Stimulated activated naive CD4-positive, alpha-beta T cell (primary cell): ENCODE results near the gene MBP.
"Not testable (repeated sequence)": the region's sequence is repeated elsewhere in the genome, so short reads cannot be mapped to it uniquely, and the experiment has no call there.

Experiments
- DNase-seq, 6 experiments: peaks; one replicate each; lab custom pipeline; 2025; lab: John Stamatoyannopoulos, UW

Gene MBP

GRCh38 chr18:77022116-77022515 is 110.5 kb downstream of the MBP start:
- DNase-seq: no peak

- not testable (repeated sequence) for DNase-seq
These were observed 111.1 kb downstream of the MBP start for GRCh38 chr18:77021478-77021877.

- no peak for DNase-seq
These were observed 111.5 kb downstream of the MBP start for GRCh38 chr18:77021075-77021474.

GRCh38 chr18:77020561-77020960 is 112.0 kb downstream of the MBP start:
- DNase-seq: no peak

- no peak for DNase-seq
These were observed 112.9 kb downstream of the MBP start for GRCh38 chr18:77019641-77020040.

- DNase-seq: not testable (repeated sequence)
These were observed 113.9 kb downstream of the MBP start for GRCh38 chr18:77018650-77019049.

GRCh38 chr18:77017355-77017754 is 115.2 kb downstream of the MBP start:
- no peak for DNase-seq

- DNase-seq: no peak
These were observed 115.6 kb downstream of the MBP start for GRCh38 chr18:77016936-77017335.

GRCh38 chr18:77015771-77016710 is 116.5 kb downstream of the MBP start:
- DNase-seq: no peak

- no peak for DNase-seq
These were observed 117.4 kb downstream of the MBP start for GRCh38 chr18:77015169-77015568.

- DNase-seq: no peak
These were observed 118.0 kb downstream of the MBP start for GRCh38 chr18:77014538-77014937.

GRCh38 chr18:77013811-77014521 is 118.6 kb downstream of the MBP start:
- no peak for DNase-seq

GRCh38 chr18:77012806-77013541 is 119.6 kb downstream of the MBP start:
- DNase-seq: no peak

- DNase-seq: no peak
These were observed 120.5 kb downstream of the MBP start for GRCh38 chr18:77012120-77012519.

GRCh38 chr18:77009675-77010074 is 122.9 kb downstream of the MBP start:
- DNase-seq: no peak

- no peak for DNase-seq
These were observed 123.8 kb downstream of the MBP start for GRCh38 chr18:77008576-77009315.

- DNase-seq: no peak
These were observed 124.6 kb downstream of the MBP start for GRCh38 chr18:77008006-77008405.

- DNase-seq: no peak
These were observed 125.3 kb downstream of the MBP start for GRCh38 chr18:77007251-77007650.

GRCh38 chr18:77006305-77007175 is 126.0 kb downstream of the MBP start:
- DNase-seq: no peak

GRCh38 chr18:77005651-77006195 is 126.9 kb downstream of the MBP start:
- DNase-seq: no peak
